IMR-90 (cell line): ENCODE measurements around the gene EPHA10. TPM values are rescaled to one million over a fixed set of nuclear protein-coding genes. Genes with fewer than 3 reads are reported as not detected.
A peak's percentile ranks its signal among the peaks of the same experiment; 100 is the strongest.

Experiments used
- ATAC-seq: fragments of 200-7000 bp; cut with Tn5 transposase; 2 replicates; pipeline ENCODE4 v1.9.1; 2020; ENCODE audit warnings: low read depth, mild to moderate bottlenecking, moderate library complexity
- BruUV-seq: library from RNA; stranded (reverse); fragments of 400-500 nt; replicated peaks from 2 replicates; lab custom pipeline; 2021; lab: Mats Ljungman, UMichigan
- CTCF ChIA-PET: fragments of 300-600 bp; formaldehyde crosslinking; extraction: SDS; loops from one replicate; lab custom pipeline; 2021; ENCODE audit warnings: antibody characterized with exemption; lab: Yijun Ruan, JAX
- POLR2A ChIA-PET: fragments of 300-600 bp; sonication (Branson Sonifier 250); formaldehyde crosslinking; loops from one replicate; lab custom pipeline; 2022; ENCODE audit warnings: antibody characterized with exemption; ENCODE audit not compliant: unreplicated experiment; lab: Charles Lee
- DNase-seq: peaks from one replicate; pipeline ENCODE4 v3.0.0; 2013
- H2AFZ ChIP-seq: replicated peaks from 2 replicates; pipeline ENCODE3; 2013; ENCODE audit warnings: low read length, mild to moderate bottlenecking; ENCODE audit not compliant: poor library complexity
- H2AK5ac ChIP-seq: 2 replicates; pipeline ENCODE4 v1.6.1; 2013; ENCODE audit warnings: low read depth, low read length, inconsistent platforms
- H2AK9ac ChIP-seq: replicated peaks from 2 replicates; pipeline ENCODE3; 2013; ENCODE audit warnings: mild to moderate bottlenecking, low read depth, low read length, moderate library complexity; ENCODE audit not compliant: poor library complexity
- H2BK120ac ChIP-seq: 2 replicates; pipeline ENCODE4 v1.6.1; 2013; ENCODE audit warnings: low read depth, low read length, inconsistent platforms
- H2BK15ac ChIP-seq: 3 replicates; pipeline ENCODE4 v1.6.1; 2013; ENCODE audit warnings: low read depth, low read length, inconsistent platforms
- H2BK20ac ChIP-seq: 2 replicates; pipeline ENCODE4 v1.6.1; 2013; ENCODE audit warnings: low read depth, mild to moderate bottlenecking, inconsistent platforms, low read length, moderate library complexity
- H2BK5ac ChIP-seq: 2 replicates; pipeline ENCODE4 v1.6.1; 2013; ENCODE audit warnings: mild to moderate bottlenecking, low read depth, low read length, inconsistent platforms; ENCODE audit not compliant: poor library complexity, severe bottlenecking
- H3K14ac ChIP-seq: replicated peaks from 2 replicates; pipeline ENCODE4 v1.6.1; 2013; ENCODE audit warnings: low read depth, low read length, inconsistent platforms
- H3K18ac ChIP-seq: 2 replicates; pipeline ENCODE4 v1.6.1; 2013; ENCODE audit warnings: low read depth, low read length, control low read depth
- H3K23ac ChIP-seq: 2 replicates; pipeline ENCODE4 v1.6.1; 2013; ENCODE audit warnings: low read depth, low read length, inconsistent platforms
- H3K27ac ChIP-seq: 2 replicates; pipeline ENCODE4 v1.5.1; 2013; ENCODE audit warnings: mild to moderate bottlenecking, control low read depth, low read length; ENCODE audit not compliant: insufficient read depth
- H3K27me3 ChIP-seq: 2 replicates; pipeline ENCODE4 v1.6.1; 2013; ENCODE audit warnings: low read length; ENCODE audit not compliant: control insufficient read depth, insufficient read depth
- H3K36me3 ChIP-seq: 2 replicates; pipeline ENCODE4 v1.6.1; 2013; ENCODE audit warnings: low read length, mixed read lengths; ENCODE audit not compliant: control insufficient read depth, insufficient read depth
- H3K4ac ChIP-seq: 2 replicates; pipeline ENCODE4 v1.6.1; 2013; ENCODE audit warnings: low read depth, low read length, inconsistent platforms
- H3K4me1 ChIP-seq: 2 replicates; pipeline ENCODE4 v1.6.1; 2013; ENCODE audit warnings: low read length, mixed read lengths; ENCODE audit not compliant: control insufficient read depth, insufficient read depth
- H3K4me2 ChIP-seq: 2 replicates; pipeline ENCODE4 v1.6.1; 2013; ENCODE audit warnings: low read depth, mild to moderate bottlenecking, control low read depth, low read length, moderate library complexity
- H3K4me3 ChIP-seq: 2 replicates; pipeline ENCODE4 v1.5.1; 2013; ENCODE audit warnings: low read depth, mild to moderate bottlenecking, control low read depth, low read length, moderate library complexity; ENCODE audit not compliant: insufficient read depth
- H3K56ac ChIP-seq: 2 replicates; pipeline ENCODE4 v1.6.1; 2013; ENCODE audit warnings: low read length, inconsistent platforms; ENCODE audit not compliant: insufficient read depth; ENCODE audit errors: extremely low read depth
- H3K79me1 ChIP-seq, 2 experiments: 2 replicates each; pipeline ENCODE4 v1.6.1; 2013; ENCODE audit warnings: low read length in 2 of 2, inconsistent platforms in 1 of 2, low read depth in 1 of 2
- H3K9ac ChIP-seq: 2 replicates; pipeline ENCODE4 v1.6.1; 2013; ENCODE audit warnings: low read depth, low read length, control low read depth
- H3K9me1 ChIP-seq: 2 replicates; pipeline ENCODE4 v1.6.1; 2013; ENCODE audit warnings: low read length, inconsistent platforms; ENCODE audit not compliant: insufficient read depth
- H3K9me3 ChIP-seq: 2 replicates; pipeline ENCODE4 v1.6.1; 2013; ENCODE audit warnings: low read length; ENCODE audit not compliant: control insufficient read depth, insufficient read depth
- H4K20me1 ChIP-seq: 2 replicates; pipeline ENCODE4 v1.6.1; 2013; ENCODE audit warnings: low read length, inconsistent platforms; ENCODE audit not compliant: insufficient read depth
- H4K5ac ChIP-seq: 2 replicates; pipeline ENCODE4 v1.6.1; 2013; ENCODE audit warnings: mild to moderate bottlenecking, low read depth, low read length, control low read depth
- H4K8ac ChIP-seq, 2 experiments: 2 replicates each; pipeline ENCODE4 v1.6.1; 2013; ENCODE audit warnings: low read depth in 2 of 2, low read length in 2 of 2, control low read depth in 1 of 2, inconsistent platforms in 1 of 2
- H4K91ac ChIP-seq: 2 replicates; pipeline ENCODE4 v1.6.1; 2013; ENCODE audit warnings: low read depth, low read length, inconsistent platforms; ENCODE audit not compliant: insufficient read depth
- CEBPB ChIP-seq: IDR thresholded peaks from 2 replicates; pipeline ENCODE4 v1.6.1; 2012; ENCODE audit warnings: low read depth, low read length, improper control_type of control experiment
- CHD1 ChIP-seq: IDR thresholded peaks from 2 replicates; pipeline ENCODE4 v1.6.1; 2012; ENCODE audit warnings: low read depth, low read length, improper control_type of control experiment
- CTCF ChIP-seq: conservative IDR thresholded peaks from 2 replicates; pipeline ENCODE4 v1.5.1; 2012; ENCODE audit warnings: mild to moderate bottlenecking, low read depth, low read length, improper control_type of control experiment
- MAZ ChIP-seq: IDR thresholded peaks from 2 replicates; pipeline ENCODE4 v1.6.1; 2012; ENCODE audit warnings: low read depth, mild to moderate bottlenecking, low read length, improper control_type of control experiment, moderate library complexity, borderline replicate concordance
- MXI1 ChIP-seq: IDR thresholded peaks from 2 replicates; pipeline ENCODE4 v1.6.1; 2012; ENCODE audit warnings: low read depth, mild to moderate bottlenecking, low read length, moderate library complexity, borderline replicate concordance
- POLR2A ChIP-seq: IDR thresholded peaks from 2 replicates; pipeline ENCODE4 v1.6.1; 2012; ENCODE audit warnings: mild to moderate bottlenecking, low read depth, low read length
- RFX5 ChIP-seq: IDR thresholded peaks from 2 replicates; pipeline ENCODE4 v1.8.0; 2012; ENCODE audit warnings: low read depth, mild to moderate bottlenecking, low read length, moderate library complexity
- WGBS, 2 experiments: methylation state at CpG; one replicate each; pipeline versions ENCODE4 v1.1.5 to v1.1.7; 2013; ENCODE audit warnings: missing lambda C conversion rate in 2 of 2; ENCODE audit not compliant: insufficient read length in 1 of 2; ENCODE audit errors: extremely low coverage in 2 of 2; 5-methylcytosine and 5-hydroxymethylcytosine counted together
- dilution Hi-C: fragments of 300-500 bp; cut with HindIII; formaldehyde crosslinking; loops from one replicate; pipeline ENCODE4 v1.14.3; 2018; ENCODE audit warnings: low sequenced_read_pairs; ENCODE audit not compliant: unreplicated experiment
- in situ Hi-C: fragments of 300-500 bp; cut with MboI; formaldehyde crosslinking; loops from 3 replicates; pipeline ENCODE4 v1.14.3; 2019; ENCODE audit warnings: low sequenced_read_pairs, inconsistent platforms, mixed read lengths
- intact Hi-C: fragments of 100-400 bp; cut with micrococcal nuclease; formaldehyde crosslinking; loops from 2 replicates; pipeline ENCODE4 v1.10.0; 2022
- polyA plus RNA-seq, 3 experiments: library from polyadenylated mRNA; depleted of rRNA; stranded (reverse); fragments of >200 nt; gene quantifications; 2 replicates each; pipeline ENCODE4 v1.2.3, GENCODE V29; 2012; ENCODE audit warnings: low replicate concordance in 1 of 3
- total RNA-seq: library from RNA; depleted of rRNA; stranded (reverse); fragments of >200 nt; gene quantifications from 2 replicates; pipeline ENCODE4 v1.2.3, GENCODE V29; 2012

EPHA10 gene
- total and polyA plus RNA-seq, 2 of the 4 experiments (the other 2 are of a cell fraction): not detected

- Histone ChIP-seq H3K36me3 (peaks cover 2% of the 10 kb centered on the region; the same call in 1 of the 2 replicates), H2BK20ac (no peak within 1 kb of the TSS), H2BK120ac (0 out of 2 replicates have a peak within 1 kb of the TSS, but pooled peaks have one; percentile 13), H3K4me3 (peak within 1 kb of the TSS; percentile 77), H3K27me3 (no peaks in the 10 kb centered on the region), H3K9me1 (no peaks in the 10 kb centered on the region), H4K5ac (peak within 1 kb of the TSS; percentile 32), H3K27ac (peak within 1 kb of the TSS; percentile 83), H3K4ac (peak within 1 kb of the TSS; percentile 80), H3K4me1 (peaks cover 5% of the 10 kb centered on the region), H4K8ac (peak within 1 kb of the TSS; percentile 78 to 83), H2BK15ac (no peak within 1 kb of the TSS), H3K79me1 (peaks cover 27 to 37% of the 10 kb centered on the region in 2 experiments), H4K20me1 (no peaks in the 10 kb centered on the region), H4K91ac (peak within 1 kb of the TSS; percentile 57), H3K23ac (no peak within 1 kb of the TSS), H3K4me2 (peak within 1 kb of the TSS; percentile 92), H2AK9ac (peak within 1 kb of the TSS; percentile 98), H3K56ac (peak within 1 kb of the TSS; percentile 72), H3K9me3 (no peaks in the 10 kb centered on the region), H3K9ac (peak within 1 kb of the TSS; percentile 74), H2BK5ac (peak within 1 kb of the TSS; percentile 62), H3K18ac (no peak within 1 kb of the TSS), H2AFZ (peak within 1 kb of the TSS; percentile 99), H3K14ac (peak within 1 kb of the TSS; percentile 75; the same call in 1 of the 2 replicates), H2AK5ac (peak within 1 kb of the TSS; percentile 43)
- dilution Hi-C loops: no loop called here
- POLR2A ChIA-PET: no interaction called here
- WGBS, 2 experiments: 0% methylated on average over 17 of the region's 54 CpGs; no CpG with 5 or more reads in 1 of the 2 experiments
- intact Hi-C loops: loop anchor here (1.0 to 5.0 kb wide), 3 partner anchors 117 to 215 kb away; partner anchors contain the start of genes MTF1 and YRDC
- in situ Hi-C loops: no loop called here
- CTCF ChIA-PET: interaction anchor here (0.6 to 2.5 kb wide), 3 partner anchors 9 to 265 kb away, joined by 3 to 7 read pairs (median 3); no protein-coding TSS in a partner anchor
- BruUV-seq: no TSS peak
- ATAC-seq (peak; percentile 94), DNase-seq (peak; percentile 97)
- TF ChIP-seq MAZ (peak; percentile 77; the same call in 1 of the 2 replicates), RFX5 (no peak), CHD1 (no peak), MXI1 (peak; percentile 96), POLR2A (peak; percentile 60; the same call in 1 of the 2 replicates), CTCF (peak; percentile 86), CEBPB (peak; percentile 40; the same call in 1 of the 2 replicates)
Observed at GRCh38 chr1:37692078-37692833, 72.7 kb downstream of the EPHA10 start, which contains the start of gene CDCA8. Gene CDCA8, plus strand, starts transcription at chr1:37692516. Its CDS starts 175 bp downstream, at chr1:37692691.
